K562 (cell line): ENCODE data around the gene TRIO. TPM values are rescaled to one million over a fixed set of nuclear protein-coding genes. Genes with fewer than 3 reads are reported as not detected.

Source experiments
- CHD1 ChIP-seq: fragments of 200-600 bp; sonication (generic); IDR thresholded peaks from one replicate; pipeline ENCODE4 v1.6.1; 2012; ENCODE audit warnings: mild to moderate bottlenecking, moderate library complexity, low read length, inconsistent platforms
- FOSL1 ChIP-seq: fragments of 200-800 bp; sonication (Bioruptor generic); conservative IDR thresholded peaks from 2 replicates; pipeline ENCODE4 v1.6.1; 2016; ENCODE audit warnings: missing genetic modification characterization, missing compliant biosample characterization
- HNRNPH1 ChIP-seq: fragments of 200-400 bp; formaldehyde crosslinking; optimal IDR thresholded peaks from 2 replicates; pipeline ENCODE3; 2017; ENCODE audit warnings: low read depth, mild to moderate bottlenecking, low read length, moderate library complexity
- KLF10 ChIP-seq: fragments of 250-450 bp; sonication (Bioruptor Pico); IDR thresholded peaks from 2 replicates; pipeline ENCODE4 v1.6.1; 2021; ENCODE audit warnings: matching md5 sums
- MGA ChIP-seq: fragments of 450-650 bp; IDR thresholded peaks from 2 replicates; pipeline ENCODE4 v1.6.1; 2016; ENCODE audit warnings: mild to moderate bottlenecking, moderate library complexity
- MTA1 ChIP-seq: fragments of 450-650 bp; IDR thresholded peaks from 2 replicates; pipeline ENCODE4 v1.6.1; 2017; ENCODE audit warnings: borderline replicate concordance
- PBX2 ChIP-seq, 2 experiments: IDR thresholded peaks in 1 of 2; conservative IDR thresholded peaks in 1 of 2; 2 replicates each; pipeline ENCODE4 v1.6.1; 2016; ENCODE audit warnings: low read depth in 2 of 2, mild to moderate bottlenecking in 1 of 2, missing compliant biosample characterization in 1 of 2, missing genetic modification characterization in 1 of 2, moderate library complexity in 1 of 2
- PURB ChIP-seq: sonication (generic); formaldehyde crosslinking; IDR thresholded peaks from 2 replicates; pipeline ENCODE4 v1.9.0; 2021; ENCODE audit warnings: low read depth, mild to moderate bottlenecking, missing genetic modification reagents
- SMAD3 ChIP-seq: fragments of 450-650 bp; formaldehyde crosslinking; conservative IDR thresholded peaks from 2 replicates; pipeline ENCODE4 v1.4.0; 2020; ENCODE audit warnings: mild to moderate bottlenecking
- SMAD4 ChIP-seq: fragments of 250-450 bp; sonication (Bioruptor Pico); conservative IDR thresholded peaks from 2 replicates; pipeline ENCODE4 v1.8.0; 2021; ENCODE audit warnings: inconsistent platforms, mild to moderate bottlenecking, moderate library complexity
- SMARCB1 ChIP-seq: IDR thresholded peaks from 2 replicates; pipeline ENCODE4 v1.6.1; 2011; ENCODE audit warnings: improper control_type of control experiment, low read depth; ENCODE audit not compliant: insufficient read length
- SOX6 ChIP-seq: fragments of 450-650 bp; IDR thresholded peaks from 2 replicates; pipeline ENCODE4 v1.6.1; 2014; ENCODE audit warnings: mild to moderate bottlenecking
- ZSCAN29 ChIP-seq: fragments of 450-650 bp; IDR thresholded peaks from 2 replicates; pipeline ENCODE4 v1.6.1; 2017
- polyA plus RNA-seq, 8 experiments: library from polyadenylated mRNA; depleted of rRNA in 4 of 8; stranded (reverse) in 5 of 8; unstranded in 3 of 8; fragments of >200 nt; fragmentation: Nextera tagmentation in 2 of 8; fragmentation: Illumina TruSeq in 1 of 8; extraction: Ambion mirVana in 2 of 8; extraction: Trizol in 1 of 8; gene quantifications; 2 replicates each; pipeline versions ENCODE4 v1.2.1 to v1.2.3, GENCODE V29; 2011 to 2014; ENCODE audit warnings: inconsistent platforms in 1 of 8, missing spikeins in 1 of 8
- total RNA-seq, 7 experiments: library from RNA; depleted of rRNA in 6 of 7; stranded (reverse); fragments of >200 nt in 6 of 7; fragmentation: Illumina TruSeq in 2 of 7; extraction: Trizol in 2 of 7; gene quantifications; 2 replicates each; pipeline versions ENCODE4 v1.2.1 to v1.2.3, GENCODE V29; 2011 to 2021; ENCODE audit warnings: low replicate concordance in 1 of 7

The TRIO gene
- total and polyA plus RNA-seq, 9 of the 15 experiments (the other 6 are each of a cell fraction or from before 2014, with no cell fraction given), result 0.24 to 5.0 (median 1.1) TPM

- TF ChIP-seq MGA (peak; percentile 27; the same call in 1 of the 2 replicates), MTA1 (no peak), SMAD4 (CRISPR knock-in tag) (no peak), KLF10 (CRISPR knock-in tag) (no peak), SMARCB1 (no peak), SMAD3 (0 out of 2 replicates have a peak, but pooled peaks have one; percentile 14), CHD1 (no peak), HNRNPH1 (no peak), SOX6 (peak; percentile 28; the same call in 1 of the 2 replicates), ZSCAN29 (no peak), PBX2 (CRISPR knock-in tag; IDR thresholded peaks at IDR 0.05; ENCODE audit: low read depth) (no peak), PBX2 (tag; conservative IDR thresholded peaks at IDR 0.05; ENCODE audit: low read depth) (no peak), FOSL1 (tag) (peak; percentile 89), PURB (no peak)
Observed at GRCh38 chr5:14281746-14282181, 138.6 kb downstream of the TRIO start (continued).
